GM12878 (cell line): ENCODE measurements around the gene MST1. TPM values are rescaled to one million over a fixed set of nuclear protein-coding genes. Genes with fewer than 3 reads are reported as not detected.

Experiments
- ATAC-seq: fragments of 200-7000 bp; cut with Tn5 transposase; 3 replicates; pipeline ENCODE4 v1.9.1; 2020; ENCODE audit warnings: mild to moderate bottlenecking, moderate library complexity
- BruUV-seq: library from RNA; stranded (reverse); fragments of 400-500 nt; replicated peaks from 2 replicates; lab custom pipeline; 2021; lab: Mats Ljungman, UMichigan
- CTCF ChIA-PET: fragments of 300-600 bp; sonication (Branson Sonifier 250); formaldehyde crosslinking; extraction: SDS; loops from one replicate; lab custom pipeline; 2021; ENCODE audit warnings: inconsistent platforms; lab: Yijun Ruan, JAX
- POLR2A ChIA-PET: fragments of 350-600 bp; formaldehyde crosslinking; extraction: SDS; loops from one replicate; lab custom pipeline; 2021; ENCODE audit warnings: inconsistent platforms; lab: Charles Lee
- RAD21 ChIA-PET: fragments of 300-600 bp; sonication (Branson Sonifier 250); formaldehyde crosslinking; loops from one replicate; lab custom pipeline; 2023; ENCODE audit warnings: antibody characterized with exemption; ENCODE audit not compliant: unreplicated experiment; lab: Charles Lee
- SMC1A ChIA-PET: fragments of 300-600 bp; sonication (Branson Sonifier 250); formaldehyde crosslinking; loops from one replicate; lab custom pipeline; 2023; ENCODE audit not compliant: unreplicated experiment, uncharacterized antibody; lab: Charles Lee
- DNase-seq: peaks from one replicate; pipeline ENCODE4 v3.0.0-alpha.2; 2011; ENCODE audit warnings: low read depth, low spot score
- FAIRE-seq: peaks from 3 replicates; lab custom pipeline; 2011; peaks lifted over from hg19 to GRCh38; lab: Jason Lieb, UNC
- H2AFZ ChIP-seq: 2 replicates; pipeline ENCODE4 v1.6.0; 2011; ENCODE audit warnings: low read depth, low read length, control low read depth; ENCODE audit not compliant: control insufficient read depth
- H3K27ac ChIP-seq: 2 replicates; pipeline ENCODE4 v1.5.1; 2011; ENCODE audit warnings: control low read depth; ENCODE audit not compliant: control insufficient read depth, insufficient read depth
- H3K27me3 ChIP-seq, 2 experiments: replicated peaks in 1 of 2; 2 replicates each; pipeline versions ENCODE4 v1.6.0 to v1.6.1; 2011; ENCODE audit warnings: low read length in 1 of 2; ENCODE audit not compliant: control insufficient read depth in 2 of 2, insufficient read depth in 2 of 2
- H3K36me3 ChIP-seq, 2 experiments: 2 replicates each; pipeline ENCODE4 v1.5.1; 2011; ENCODE audit warnings: low read length in 1 of 2; ENCODE audit not compliant: control insufficient read depth in 2 of 2, insufficient read depth in 2 of 2
- H3K4me1 ChIP-seq: 2 replicates; pipeline ENCODE4 v1.6.1; 2011; ENCODE audit warnings: mild to moderate bottlenecking, low read length, moderate library complexity, mixed read lengths; ENCODE audit not compliant: control insufficient read depth, insufficient read depth
- H3K4me2 ChIP-seq: 2 replicates; pipeline ENCODE4 v1.6.0; 2011; ENCODE audit warnings: control low read depth; ENCODE audit not compliant: control insufficient read depth, insufficient read depth
- H3K4me3 ChIP-seq: fragments of 200-600 bp; sonication (generic); 2 replicates; pipeline ENCODE4 v1.5.1; 2016
- H3K79me2 ChIP-seq: 2 replicates; pipeline ENCODE4 v1.6.0; 2011; ENCODE audit warnings: low read length; ENCODE audit not compliant: control insufficient read depth, insufficient read depth
- H3K9ac ChIP-seq: 2 replicates; pipeline ENCODE4 v1.8.0; 2011; ENCODE audit warnings: low read length, control low read depth, mixed read lengths; ENCODE audit not compliant: control insufficient read depth, insufficient read depth
- H3K9me3 ChIP-seq: replicated peaks from 3 replicates; pipeline ENCODE4 v1.5.1; 2011; ENCODE audit warnings: mild to moderate bottlenecking, low read length; ENCODE audit not compliant: control insufficient read depth, insufficient read depth
- H4K20me1 ChIP-seq: 2 replicates; pipeline ENCODE4 v1.6.0; 2011; ENCODE audit not compliant: control insufficient read depth, insufficient read depth
- BMI1 ChIP-seq: fragments of 450-650 bp; IDR thresholded peaks from 2 replicates; pipeline ENCODE4 v1.6.1; 2016; ENCODE audit warnings: mild to moderate bottlenecking, moderate library complexity, borderline replicate concordance
- EGR1 ChIP-seq, 2 experiments: IDR thresholded peaks; 1 replicate in 1 of 2; 2 replicates in 1 of 2; pipeline ENCODE4 v1.6.1; 2011 to 2012; ENCODE audit warnings: low read depth in 2 of 2, low read length in 2 of 2, borderline replicate concordance in 1 of 2, mild to moderate bottlenecking in 1 of 2, moderate library complexity in 1 of 2
- IRF4 ChIP-seq: IDR thresholded peaks from 2 replicates; pipeline ENCODE4 v1.6.1; 2011; ENCODE audit warnings: low read depth, low read length
- JUND ChIP-seq: IDR thresholded peaks from 2 replicates; pipeline ENCODE4 v1.6.1; 2012; ENCODE audit warnings: low read depth, mild to moderate bottlenecking, low read length, improper control_type of control experiment, moderate library complexity
- MYB ChIP-seq: fragments of 150-350 bp; IDR thresholded peaks from 2 replicates; pipeline ENCODE4 v1.6.1; 2014; ENCODE audit warnings: mild to moderate bottlenecking, low read depth, low read length, borderline replicate concordance
- SMAD1 ChIP-seq: fragments of 450-650 bp; IDR thresholded peaks from 2 replicates; pipeline ENCODE4 v1.6.1; 2018; ENCODE audit warnings: mild to moderate bottlenecking, low read depth; ENCODE audit not compliant: partially characterized antibody
- ZZZ3 ChIP-seq: IDR thresholded peaks from 2 replicates; pipeline ENCODE4 v1.6.1; 2011; ENCODE audit warnings: low read depth; ENCODE audit not compliant: control insufficient read depth, insufficient read length
- WGBS: methylation state at CpG from one replicate; pipeline ENCODE4 v1.1.6; 2016; ENCODE audit warnings: low lambda C conversion rate; ENCODE audit not compliant: insufficient replicate concordance, insufficient coverage; ENCODE audit errors: missing lambda C conversion rate; 5-methylcytosine and 5-hydroxymethylcytosine counted together
- in situ Hi-C: fragments of 300-500 bp; cut with MboI; formaldehyde crosslinking; loops from 9 replicates; pipeline ENCODE4 v1.14.3; 2018; ENCODE audit warnings: mixed read lengths
- intact Hi-C: fragments of 100-400 bp; cut with micrococcal nuclease; formaldehyde crosslinking; loops from one replicate; pipeline ENCODE4 v1.14.2; 2022; ENCODE audit not compliant: unreplicated experiment
- polyA plus RNA-seq, 11 experiments: library from polyadenylated mRNA; depleted of rRNA in 4 of 11; unstranded in 6 of 11; stranded (reverse) in 5 of 11; fragments of >200 nt; fragmentation: Nextera tagmentation in 4 of 11; fragmentation: Illumina TruSeq in 1 of 11; extraction: Ambion mirVana in 4 of 11; extraction: Trizol in 1 of 11; gene quantifications; 1 replicate in 1 of 11; 2 replicates in 10 of 11; pipeline versions ENCODE4 v1.2.1 to v1.2.3, GENCODE V29; 2011 to 2016; ENCODE audit warnings: inconsistent platforms in 2 of 11, missing spikeins in 2 of 11, low read depth in 1 of 11
- total RNA-seq, 4 experiments: library from RNA; depleted of rRNA in 3 of 4; stranded (reverse); fragments of >200 nt in 3 of 4; fragmentation: Illumina TruSeq in 1 of 4; extraction: Trizol in 1 of 4; gene quantifications; 2 replicates each; pipeline versions ENCODE4 v1.2.1 to v1.2.3, GENCODE V29; 2013 to 2021
- TF ChIP-seq, protein P1 (sequence below): IDR thresholded peaks from 2 replicates; pipeline ENCODE4 v1.6.1; 2012; ENCODE audit warnings: mild to moderate bottlenecking, low read depth, low read length
- TF ChIP-seq, protein P2 (sequence below): fragments of 150-350 bp; IDR thresholded peaks from 2 replicates; pipeline ENCODE4 v1.6.1; 2014; ENCODE audit warnings: mild to moderate bottlenecking, low read depth, low read length
- TF ChIP-seq, protein P3 (sequence below): fragments of 450-650 bp; IDR thresholded peaks from 2 replicates; pipeline ENCODE4 v1.6.1; 2017; ENCODE audit warnings: low read depth, mild to moderate bottlenecking, moderate library complexity
- TF ChIP-seq, protein P4 (sequence below): fragments of 450-650 bp; IDR thresholded peaks from 2 replicates; pipeline ENCODE4 v1.6.1; 2017; ENCODE audit warnings: mild to moderate bottlenecking, moderate library complexity

MST1 gene
- total and polyA plus RNA-seq, 10 of the 15 experiments (the other 5 are each of a cell fraction or from before 2014, with no cell fraction given) = 1.2 to 25.5 (median 4.1) TPM

DNA sequence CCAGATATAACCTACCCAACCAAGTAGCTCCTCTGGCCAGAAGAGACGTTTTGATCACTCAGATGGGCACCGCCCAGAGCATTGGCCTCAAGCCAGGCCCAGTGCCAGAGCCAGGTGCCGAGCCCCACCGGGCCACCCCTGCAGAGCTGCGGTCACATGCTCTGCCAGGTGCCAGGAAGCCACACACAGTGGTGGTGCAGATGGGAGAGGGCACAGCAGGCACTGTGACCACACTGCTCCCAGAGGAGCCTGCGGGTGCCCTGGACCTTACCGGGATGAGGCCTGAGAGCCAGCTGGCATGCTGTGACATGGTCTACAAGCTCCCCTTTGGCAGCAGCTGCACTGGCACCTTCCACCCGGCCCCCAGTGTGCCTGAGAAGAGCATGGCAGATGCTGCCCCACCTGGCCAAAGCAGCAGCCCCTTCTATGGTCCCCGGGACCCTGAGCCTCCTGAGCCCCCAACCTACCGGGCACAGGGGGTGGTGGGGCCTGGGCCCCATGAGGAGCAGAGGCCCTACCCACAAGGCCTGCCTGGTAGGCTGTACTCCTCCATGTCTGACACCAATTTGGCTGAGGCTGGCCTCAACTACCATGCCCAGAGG, 34.2 kb downstream of the MST1 start:
- no peaks in the 10 kb centered on the region for H4K20me1 ChIP-seq
- no TSS peak for BruUV-seq
- ATAC-seq (no peak), FAIRE-seq (no peak), DNase-seq (no peak)
- no peak overlapping the region for H3K27ac ChIP-seq
- intact Hi-C loops (no loop called here), in situ Hi-C loops (no loop called here)
- no peaks in the 10 kb centered on the region for H3K9me3 ChIP-seq
- peaks cover 2% of the 10 kb centered on the region; the same call in 1 of the 2 replicates for H3K4me1 ChIP-seq
- ChIA-PET CTCF (interaction anchor here (0.9 kb wide), 1 partner anchor 115 kb away, joined by 3 read pairs; no protein-coding TSS in a partner anchor), SMC1A (no interaction called here), POLR2A (no interaction called here), RAD21 (interaction anchor here (2.4 kb wide), 1 partner anchor 116 kb away, joined by 13 read pairs; no protein-coding TSS in a partner anchor)
- TF ChIP-seq ZZZ3 (no peak), SMAD1 (no peak), EGR1 (IDR thresholded peaks at IDR 0.05; ENCODE audit: borderline replicate concordance in 1 of 2, low read depth in 2 of 2, low read length in 2 of 2) (no peak), JUND (no peak), MYB (no peak), BMI1 (no peak), IRF4 (no peak)
- TF ChIP-seq, protein P1, sequence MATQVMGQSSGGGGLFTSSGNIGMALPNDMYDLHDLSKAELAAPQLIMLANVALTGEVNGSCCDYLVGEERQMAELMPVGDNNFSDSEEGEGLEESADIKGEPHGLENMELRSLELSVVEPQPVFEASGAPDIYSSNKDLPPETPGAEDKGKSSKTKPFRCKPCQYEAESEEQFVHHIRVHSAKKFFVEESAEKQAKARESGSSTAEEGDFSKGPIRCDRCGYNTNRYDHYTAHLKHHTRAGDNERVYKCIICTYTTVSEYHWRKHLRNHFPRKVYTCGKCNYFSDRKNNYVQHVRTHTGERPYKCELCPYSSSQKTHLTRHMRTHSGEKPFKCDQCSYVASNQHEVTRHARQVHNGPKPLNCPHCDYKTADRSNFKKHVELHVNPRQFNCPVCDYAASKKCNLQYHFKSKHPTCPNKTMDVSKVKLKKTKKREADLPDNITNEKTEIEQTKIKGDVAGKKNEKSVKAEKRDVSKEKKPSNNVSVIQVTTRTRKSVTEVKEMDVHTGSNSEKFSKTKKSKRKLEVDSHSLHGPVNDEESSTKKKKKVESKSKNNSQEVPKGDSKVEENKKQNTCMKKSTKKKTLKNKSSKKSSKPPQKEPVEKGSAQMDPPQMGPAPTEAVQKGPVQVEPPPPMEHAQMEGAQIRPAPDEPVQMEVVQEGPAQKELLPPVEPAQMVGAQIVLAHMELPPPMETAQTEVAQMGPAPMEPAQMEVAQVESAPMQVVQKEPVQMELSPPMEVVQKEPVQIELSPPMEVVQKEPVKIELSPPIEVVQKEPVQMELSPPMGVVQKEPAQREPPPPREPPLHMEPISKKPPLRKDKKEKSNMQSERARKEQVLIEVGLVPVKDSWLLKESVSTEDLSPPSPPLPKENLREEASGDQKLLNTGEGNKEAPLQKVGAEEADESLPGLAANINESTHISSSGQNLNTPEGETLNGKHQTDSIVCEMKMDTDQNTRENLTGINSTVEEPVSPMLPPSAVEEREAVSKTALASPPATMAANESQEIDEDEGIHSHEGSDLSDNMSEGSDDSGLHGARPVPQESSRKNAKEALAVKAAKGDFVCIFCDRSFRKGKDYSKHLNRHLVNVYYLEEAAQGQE = no peak
- TF ChIP-seq, protein P2, sequence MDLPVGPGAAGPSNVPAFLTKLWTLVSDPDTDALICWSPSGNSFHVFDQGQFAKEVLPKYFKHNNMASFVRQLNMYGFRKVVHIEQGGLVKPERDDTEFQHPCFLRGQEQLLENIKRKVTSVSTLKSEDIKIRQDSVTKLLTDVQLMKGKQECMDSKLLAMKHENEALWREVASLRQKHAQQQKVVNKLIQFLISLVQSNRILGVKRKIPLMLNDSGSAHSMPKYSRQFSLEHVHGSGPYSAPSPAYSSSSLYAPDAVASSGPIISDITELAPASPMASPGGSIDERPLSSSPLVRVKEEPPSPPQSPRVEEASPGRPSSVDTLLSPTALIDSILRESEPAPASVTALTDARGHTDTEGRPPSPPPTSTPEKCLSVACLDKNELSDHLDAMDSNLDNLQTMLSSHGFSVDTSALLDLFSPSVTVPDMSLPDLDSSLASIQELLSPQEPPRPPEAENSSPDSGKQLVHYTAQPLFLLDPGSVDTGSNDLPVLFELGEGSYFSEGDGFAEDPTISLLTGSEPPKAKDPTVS = no peak
- TF ChIP-seq, protein P3, sequence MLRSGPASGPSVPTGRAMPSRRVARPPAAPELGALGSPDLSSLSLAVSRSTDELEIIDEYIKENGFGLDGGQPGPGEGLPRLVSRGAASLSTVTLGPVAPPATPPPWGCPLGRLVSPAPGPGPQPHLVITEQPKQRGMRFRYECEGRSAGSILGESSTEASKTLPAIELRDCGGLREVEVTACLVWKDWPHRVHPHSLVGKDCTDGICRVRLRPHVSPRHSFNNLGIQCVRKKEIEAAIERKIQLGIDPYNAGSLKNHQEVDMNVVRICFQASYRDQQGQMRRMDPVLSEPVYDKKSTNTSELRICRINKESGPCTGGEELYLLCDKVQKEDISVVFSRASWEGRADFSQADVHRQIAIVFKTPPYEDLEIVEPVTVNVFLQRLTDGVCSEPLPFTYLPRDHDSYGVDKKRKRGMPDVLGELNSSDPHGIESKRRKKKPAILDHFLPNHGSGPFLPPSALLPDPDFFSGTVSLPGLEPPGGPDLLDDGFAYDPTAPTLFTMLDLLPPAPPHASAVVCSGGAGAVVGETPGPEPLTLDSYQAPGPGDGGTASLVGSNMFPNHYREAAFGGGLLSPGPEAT = no peak
- TF ChIP-seq, protein P4, sequence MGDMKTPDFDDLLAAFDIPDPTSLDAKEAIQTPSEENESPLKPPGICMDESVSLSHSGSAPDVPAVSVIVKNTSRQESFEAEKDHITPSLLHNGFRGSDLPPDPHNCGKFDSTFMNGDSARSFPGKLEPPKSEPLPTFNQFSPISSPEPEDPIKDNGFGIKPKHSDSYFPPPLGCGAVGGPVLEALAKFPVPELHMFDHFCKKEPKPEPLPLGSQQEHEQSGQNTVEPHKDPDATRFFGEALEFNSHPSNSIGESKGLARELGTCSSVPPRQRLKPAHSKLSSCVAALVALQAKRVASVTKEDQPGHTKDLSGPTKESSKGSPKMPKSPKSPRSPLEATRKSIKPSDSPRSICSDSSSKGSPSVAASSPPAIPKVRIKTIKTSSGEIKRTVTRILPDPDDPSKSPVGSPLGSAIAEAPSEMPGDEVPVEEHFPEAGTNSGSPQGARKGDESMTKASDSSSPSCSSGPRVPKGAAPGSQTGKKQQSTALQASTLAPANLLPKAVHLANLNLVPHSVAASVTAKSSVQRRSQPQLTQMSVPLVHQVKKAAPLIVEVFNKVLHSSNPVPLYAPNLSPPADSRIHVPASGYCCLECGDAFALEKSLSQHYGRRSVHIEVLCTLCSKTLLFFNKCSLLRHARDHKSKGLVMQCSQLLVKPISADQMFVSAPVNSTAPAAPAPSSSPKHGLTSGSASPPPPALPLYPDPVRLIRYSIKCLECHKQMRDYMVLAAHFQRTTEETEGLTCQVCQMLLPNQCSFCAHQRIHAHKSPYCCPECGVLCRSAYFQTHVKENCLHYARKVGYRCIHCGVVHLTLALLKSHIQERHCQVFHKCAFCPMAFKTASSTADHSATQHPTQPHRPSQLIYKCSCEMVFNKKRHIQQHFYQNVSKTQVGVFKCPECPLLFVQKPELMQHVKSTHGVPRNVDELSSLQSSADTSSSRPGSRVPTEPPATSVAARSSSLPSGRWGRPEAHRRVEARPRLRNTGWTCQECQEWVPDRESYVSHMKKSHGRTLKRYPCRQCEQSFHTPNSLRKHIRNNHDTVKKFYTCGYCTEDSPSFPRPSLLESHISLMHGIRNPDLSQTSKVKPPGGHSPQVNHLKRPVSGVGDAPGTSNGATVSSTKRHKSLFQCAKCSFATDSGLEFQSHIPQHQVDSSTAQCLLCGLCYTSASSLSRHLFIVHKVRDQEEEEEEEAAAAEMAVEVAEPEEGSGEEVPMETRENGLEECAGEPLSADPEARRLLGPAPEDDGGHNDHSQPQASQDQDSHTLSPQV = no peak
- no peak overlapping the region for H2AFZ ChIP-seq
- 2% methylated on average over 10 of the region's 10 CpGs for WGBS
- no peaks in the 10 kb centered on the region for H3K79me2 ChIP-seq
- no peak overlapping the region for H3K4me3 ChIP-seq
- no peaks in the 10 kb centered on the region for H3K36me3 ChIP-seq
- no peaks in the 10 kb centered on the region for H3K27me3 ChIP-seq
- no peak overlapping the region for H3K4me2 ChIP-seq
- H3K9ac ChIP-seq = no peak overlapping the region
